Ureter (tissue), 1 donor: ENCODE data around the gene PACS1. TPM values are rescaled to one million over a fixed set of nuclear protein-coding genes. Genes with fewer than 3 reads are reported as not detected.
"Not testable (repeated sequence)": the region's sequence is repeated elsewhere in the genome, so short reads cannot be mapped to it uniquely, and the experiment has no call there.

Experiments used
- DNase-seq: peaks from one replicate; pipeline ENCODE4 v3.0.0-alpha.2; 2020; ENCODE audit warnings: low spot score
- total RNA-seq: library from RNA; stranded (reverse); gene quantifications from one replicate; pipeline ENCODE4 v1.2.4, GENCODE V29; 2023
- donor health status: DM: yes; HTN: yes; CAD: no.

PACS1 gene
- total RNA-seq, 1 donor from 2014 or later: 87.2 TPM

- DNase-seq: not testable (repeated sequence)
These were observed 183.0 kb downstream of the PACS1 start for GRCh38 chr11:66253081-66253480.

GRCh38 chr11:66258473-66258893 is 188.4 kb downstream of the PACS1 start:
- no peak for DNase-seq

- no peak for DNase-seq
These were observed 189.2 kb downstream of the PACS1 start for GRCh38 chr11:66259225-66259624.

- no peak for DNase-seq
These were observed 189.9 kb downstream of the PACS1 start for GRCh38 chr11:66259956-66260355.

GRCh38 chr11:66261578-66261977 is 191.5 kb downstream of the PACS1 start:
- DNase-seq: no peak

- no peak for DNase-seq
These were observed 192.1 kb downstream of the PACS1 start for GRCh38 chr11:66262191-66262590.

GRCh38 chr11:66262696-66263095 is 192.6 kb downstream of the PACS1 start:
- no peak for DNase-seq

- DNase-seq: no peak
These were observed 193.2 kb downstream of the PACS1 start for GRCh38 chr11:66263231-66263630.

GRCh38 chr11:66263785-66264184 is 193.7 kb downstream of the PACS1 start:
- DNase-seq: no peak

- DNase-seq: no peak
These were observed 194.3 kb downstream of the PACS1 start for GRCh38 chr11:66264383-66264782.

- no peak for DNase-seq
These were observed 194.8 kb downstream of the PACS1 start for GRCh38 chr11:66264914-66265313.

- no peak for DNase-seq
These were observed 195.7 kb downstream of the PACS1 start for GRCh38 chr11:66265531-66266377.

- DNase-seq: no peak
These were observed 196.4 kb downstream of the PACS1 start for GRCh38 chr11:66266378-66267038.

GRCh38 chr11:66267039-66267378 is 196.9 kb downstream of the PACS1 start:
- DNase-seq: no peak

- peak; percentile 91 for DNase-seq
These were observed 197.5 kb downstream of the PACS1 start for GRCh38 chr11:66267379-66268243.

GRCh38 chr11:66268244-66268951 is 198.3 kb downstream of the PACS1 start, which contains the start of gene RAB1B:
Gene RAB1B (plus strand): TSS chr11:66268639. CDS start chr11:66268680, 41 bp downstream.
- DNase-seq: peak; percentile 100

GRCh38 chr11:66268952-66269905 is 199.2 kb downstream of the PACS1 start:
- DNase-seq: no peak

- no peak for DNase-seq
These were observed 201.7 kb downstream of the PACS1 start for GRCh38 chr11:66271816-66272215.

- DNase-seq: no peak
These were observed 202.5 kb downstream of the PACS1 start for GRCh38 chr11:66272596-66272995.

GRCh38 chr11:66274219-66274618 is 204.1 kb downstream of the PACS1 start:
- no peak for DNase-seq
